Liver (tissue), 9 donors: ENCODE results near the gene MRPS24. TPM values are rescaled to one million over a fixed set of nuclear protein-coding genes. Genes with fewer than 3 reads are reported as not detected.

Experiments used
- DNase-seq: peaks from one replicate; pipeline ENCODE4 v3.0.0-alpha.2; 2017; ENCODE audit warnings: low spot score
- H3K27ac ChIP-seq, 2 donors: one replicate each; pipeline ENCODE4 v1.7.0; 2013; ENCODE audit warnings: inconsistent platforms in 2 of 2, low read length in 2 of 2, control low read depth in 1 of 2, low read depth in 1 of 2, mild to moderate bottlenecking in 1 of 2
- H3K27me3 ChIP-seq, 4 donors: one replicate each; pipeline versions ENCODE4 v1.6.1 to v1.7.0; 2013; ENCODE audit warnings: low read length in 3 of 4, inconsistent platforms in 1 of 4, mild to moderate bottlenecking in 1 of 4, moderate library complexity in 1 of 4; ENCODE audit not compliant: control insufficient read depth in 4 of 4, insufficient read depth in 4 of 4
- H3K36me3 ChIP-seq, 4 donors: one replicate each; pipeline versions ENCODE4 v1.6.1 to v1.7.0; 2013; ENCODE audit warnings: low read length in 3 of 4, mild to moderate bottlenecking in 3 of 4, low read depth in 1 of 4, moderate library complexity in 1 of 4; ENCODE audit not compliant: control insufficient read depth in 4 of 4, insufficient read depth in 3 of 4
- H3K4me1 ChIP-seq, 4 donors: one replicate each; pipeline versions ENCODE4 v1.6.1 to v1.7.0; 2013; ENCODE audit warnings: low read length in 3 of 4, mild to moderate bottlenecking in 3 of 4, moderate library complexity in 1 of 4; ENCODE audit not compliant: control insufficient read depth in 4 of 4, insufficient read depth in 4 of 4
- H3K4me3 ChIP-seq, 3 donors: one replicate each; pipeline versions ENCODE4 v1.6.1 to v1.7.0; 2013; ENCODE audit warnings: low read length in 3 of 3, control low read depth in 1 of 3, low read depth in 1 of 3, mild to moderate bottlenecking in 1 of 3
- H3K9ac ChIP-seq, 2 donors: one replicate each; pipeline ENCODE4 v1.7.0; 2013; ENCODE audit warnings: low read length in 2 of 2, mild to moderate bottlenecking in 2 of 2, moderate library complexity in 2 of 2, control low read depth in 1 of 2, low read depth in 1 of 2
- H3K9me3 ChIP-seq, 4 donors: one replicate each; pipeline versions ENCODE4 v1.6.1 to v1.7.0; 2013; ENCODE audit warnings: low read length in 3 of 4; ENCODE audit not compliant: control insufficient read depth in 4 of 4
- ATF3 ChIP-seq: IDR thresholded peaks from 2 replicates; pipeline ENCODE4 v1.6.1; 2016; ENCODE audit warnings: antibody characterized with exemption
- CTCF ChIP-seq: fragments of 150-350 bp; IDR thresholded peaks from 2 replicates; pipeline ENCODE4 v1.5.1; 2017; ENCODE audit warnings: improper control_type of control experiment, low read depth, low read length; ENCODE audit not compliant: missing input control
- EGR1 ChIP-seq, 2 donors: IDR thresholded peaks; 2 replicates each; pipeline ENCODE4 v1.6.1; 2016 to 2018; ENCODE audit warnings: antibody characterized with exemption in 2 of 2, low read depth in 2 of 2
- FOXA1 ChIP-seq: IDR thresholded peaks from 2 replicates; pipeline ENCODE4 v1.6.1; 2016; ENCODE audit warnings: antibody characterized with exemption
- FOXA2 ChIP-seq: IDR thresholded peaks from 2 replicates; pipeline ENCODE4 v1.6.1; 2016; ENCODE audit warnings: antibody characterized with exemption
- GABPA ChIP-seq, 2 donors: IDR thresholded peaks in 1 of 2; conservative IDR thresholded peaks in 1 of 2; 2 replicates each; pipeline ENCODE4 v1.6.1; 2016; ENCODE audit warnings: antibody characterized with exemption in 2 of 2, mild to moderate bottlenecking in 1 of 2, moderate library complexity in 1 of 2
- HNF4A ChIP-seq, 2 donors: conservative IDR thresholded peaks; 2 replicates each; pipeline ENCODE4 v1.6.1; 2016; ENCODE audit warnings: antibody characterized with exemption in 2 of 2, mild to moderate bottlenecking in 2 of 2
- HNF4G ChIP-seq: IDR thresholded peaks from 2 replicates; pipeline ENCODE4 v1.6.1; 2016; ENCODE audit warnings: antibody characterized with exemption
- JUND ChIP-seq, 2 donors: IDR thresholded peaks; 2 replicates each; pipeline ENCODE4 v1.6.1; 2016; ENCODE audit warnings: antibody characterized with exemption in 2 of 2
- MAX ChIP-seq: IDR thresholded peaks from 2 replicates; pipeline ENCODE4 v1.6.1; 2016; ENCODE audit warnings: antibody characterized with exemption
- NR2F2 ChIP-seq: IDR thresholded peaks from 2 replicates; pipeline ENCODE4 v1.6.1; 2016; ENCODE audit warnings: antibody characterized with exemption
- RAD21 ChIP-seq, 2 donors: IDR thresholded peaks; 2 replicates each; pipeline ENCODE4 v1.6.1; 2016; ENCODE audit warnings: antibody characterized with exemption in 2 of 2, mild to moderate bottlenecking in 2 of 2
- REST ChIP-seq: IDR thresholded peaks from 2 replicates; pipeline ENCODE4 v1.6.1; 2016; ENCODE audit warnings: antibody characterized with exemption, mild to moderate bottlenecking
- RXRA ChIP-seq, 2 donors: IDR thresholded peaks; 2 replicates each; pipeline ENCODE4 v1.6.1; 2017 to 2018; ENCODE audit warnings: antibody characterized with exemption in 2 of 2, mild to moderate bottlenecking in 1 of 2
- SP1 ChIP-seq: IDR thresholded peaks from 2 replicates; pipeline ENCODE4 v1.6.1; 2018; ENCODE audit warnings: antibody characterized with exemption, mild to moderate bottlenecking
- TAF1 ChIP-seq: conservative IDR thresholded peaks from 2 replicates; pipeline ENCODE4 v1.6.1; 2016; ENCODE audit warnings: antibody characterized with exemption, mild to moderate bottlenecking
- YY1 ChIP-seq: IDR thresholded peaks from 2 replicates; pipeline ENCODE4 v1.6.1; 2016; ENCODE audit warnings: antibody characterized with exemption, mild to moderate bottlenecking
- ZBTB33 ChIP-seq: IDR thresholded peaks from 2 replicates; pipeline ENCODE4 v1.6.1; 2016; ENCODE audit warnings: antibody characterized with exemption
- WGBS: extraction: QIAGEN DNeasy Blood & Tissue Kit; methylation state at CpG from one replicate; pipeline ENCODE4 v1.1.7; 2013; 5-methylcytosine and 5-hydroxymethylcytosine counted together
- polyA plus RNA-seq, 2 donors: library from polyadenylated mRNA; stranded (reverse) in 1 of 2; unstranded in 1 of 2; fragments of 200-250 nt in 1 of 2; fragments of >200 nt in 1 of 2; fragmentation: Nextera tagmentation in 1 of 2; extraction: Ambion mirVana in 1 of 2; gene quantifications; one replicate each; pipeline versions ENCODE4 v1.2.1 to v1.2.3, GENCODE V29; 2013 to 2015
- total RNA-seq, 2 donors: library from RNA; depleted of rRNA; stranded (reverse); fragments of >200 nt; gene quantifications; one replicate each; pipeline ENCODE4 v1.2.3, GENCODE V29; 2014
- donor health status: healthy.
- donor health status: healthy.
- donor health status: healthy.
- donor health status: healthy.
- donor health status: healthy.

Gene MRPS24
- total and polyA plus RNA-seq, 4 donors, result 38.7 to 177 (median 82.3) TPM

DNA sequence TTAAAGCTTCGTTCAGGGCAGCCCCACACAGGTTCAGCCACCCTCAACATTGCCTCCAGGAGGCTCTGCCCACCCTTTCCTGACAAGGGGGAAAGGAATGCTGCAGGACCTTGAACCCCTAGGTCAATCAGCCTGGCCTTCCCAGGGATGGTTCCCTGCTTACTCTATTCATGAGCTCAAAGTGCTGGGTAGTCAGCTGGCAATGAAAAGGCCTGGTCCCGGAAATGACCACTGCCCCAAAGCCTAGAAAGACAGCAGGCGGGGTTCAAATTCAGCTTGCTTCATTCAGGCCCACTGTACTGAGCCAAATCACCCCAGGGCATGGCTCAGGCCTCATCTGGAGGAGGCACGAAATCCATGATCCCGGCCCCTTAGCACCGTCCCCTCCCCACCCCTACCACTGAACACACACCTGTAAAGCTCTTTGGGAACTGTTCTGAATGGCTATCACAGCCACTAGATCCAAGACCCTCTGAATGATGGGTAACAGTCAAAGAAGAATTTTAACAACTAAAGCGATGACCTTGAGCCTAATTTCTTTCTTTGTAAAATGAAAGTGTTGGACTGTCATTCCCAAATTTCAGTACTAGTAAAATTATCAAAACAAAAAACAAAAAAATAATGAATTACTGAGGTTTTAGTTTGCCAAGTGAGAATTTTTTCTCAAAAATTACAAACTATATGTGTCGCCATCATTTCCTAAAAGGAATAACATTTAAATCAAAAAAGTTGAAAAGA is 36.1 kb upstream of the MRPS24 start:
- H3K36me3 ChIP-seq, result no peaks in the 10 kb centered on the region
- TF ChIP-seq HNF4G, result peak; percentile 93
- TF ChIP-seq CTCF, result no peak
- TF ChIP-seq TAF1, result peak; percentile 60
- TF ChIP-seq SP1, result peak; percentile 93
- peak; percentile 51 for TF ChIP-seq FOXA1
- TF ChIP-seq ZBTB33, result peak; percentile 59
- TF ChIP-seq RAD21 (IDR thresholded peaks at IDR 0.05), result no peak
- TF ChIP-seq REST, result peak; percentile 76
- TF ChIP-seq YY1, result peak; percentile 39
- TF ChIP-seq RXRA (IDR thresholded peaks at IDR 0.05), result peak; percentile 80 to 81
- TF ChIP-seq FOXA2, result peak; percentile 50
- TF ChIP-seq ATF3, result peak; percentile 61
- TF ChIP-seq EGR1 (IDR thresholded peaks at IDR 0.05; ENCODE audit: low read depth in 2 of 2), result peak in 1 of 2 donors; percentile 29
- peak; percentile 74 for TF ChIP-seq NR2F2
- peak; percentile 98 for TF ChIP-seq HNF4A (conservative IDR thresholded peaks at IDR 0.05)
- peak; percentile 74 for TF ChIP-seq MAX
- peak in 1 of 2 donors; percentile 64 for TF ChIP-seq GABPA (IDR thresholded peaks at IDR 0.05 in 1 of 2, conservative IDR thresholded peaks at IDR 0.05 in 1 of 2)
- peak; percentile 68 to 75 for TF ChIP-seq JUND (IDR thresholded peaks at IDR 0.05)
- H3K4me1 ChIP-seq, result peaks cover 4 to 22% (median 11%) of the 10 kb centered on the region in 4 donors
- peak overlapping the region; percentile 87 to 98 (median 88) for H3K4me3 ChIP-seq
- H3K9ac ChIP-seq, result peak overlapping the region; percentile 57 to 84
- no peak for DNase-seq
- 25% methylated on average over 8 of the region's 8 CpGs for WGBS
- H3K9me3 ChIP-seq, result no peaks in the 10 kb centered on the region
- H3K27me3 ChIP-seq, result no peaks in the 10 kb centered on the region
- H3K27ac ChIP-seq, result peak overlapping the region; percentile 74 to 85
